ENCODE measurements around the gene NT5DC1. TPM values are rescaled to one million over a fixed set of nuclear protein-coding genes. Genes with fewer than 3 reads are reported as not detected.

The NT5DC1 gene
- total and polyA plus RNA-seq, 10 of the 15 experiments (the other 5 are each of a cell fraction or from before 2014, with no cell fraction given), result 40.8 to 140 (median 66.8) TPM

GRCh38 chr6:116210316-116210715 lies 109.7 kb downstream of the NT5DC1 start:
- no peaks in the 10 kb centered on the region for H3K79me2 ChIP-seq (ENCODE audit: control insufficient read depth, insufficient read depth, low read length)
- no peak overlapping the region for H2AFZ ChIP-seq (ENCODE audit: control insufficient read depth, low read depth, low read length)
- ChIA-PET SMC1A (ENCODE audit: uncharacterized antibody, unreplicated experiment) (interaction anchor here (0.9 to 1.4 kb wide), 5 partner anchors 22 to 102 kb away, joined by 3 read pairs; no protein-coding TSS in a partner anchor), POLR2A (interaction anchor here (1.0 kb wide), 1 partner anchor 44 kb away, joined by 3 read pairs; the partner anchor contains the start of gene TSPYL4), CTCF (interaction anchor here (0.7 to 5.0 kb wide), 5 partner anchors 7 to 353 kb away, joined by 3 to 45 read pairs (median 3); no protein-coding TSS in a partner anchor), RAD21 (ENCODE audit: unreplicated experiment) (interaction anchor here (2.4 kb wide), 1 partner anchor 8 kb away, joined by 7 read pairs; no protein-coding TSS in a partner anchor)
- ATAC-seq (no peak), FAIRE-seq (no peak), DNase-seq (ENCODE audit: low read depth, low spot score) (no peak)
- no peak overlapping the region for H3K9ac ChIP-seq (ENCODE audit: control insufficient read depth, insufficient read depth, low read length)
- no peak overlapping the region for H3K4me3 ChIP-seq
- H3K27me3 ChIP-seq (replicated peaks in 1 of 2; ENCODE audit: control insufficient read depth in 2 of 2, insufficient read depth in 2 of 2, low read length in 1 of 2), result no peaks in the 10 kb centered on the region
- no peaks in the 10 kb centered on the region for H3K4me1 ChIP-seq (ENCODE audit: control insufficient read depth, insufficient read depth, low read length)
- no peak overlapping the region for H3K27ac ChIP-seq (ENCODE audit: control insufficient read depth, insufficient read depth)
- H3K4me2 ChIP-seq (ENCODE audit: control insufficient read depth, insufficient read depth), result no peak overlapping the region
- no peaks in the 10 kb centered on the region for H3K9me3 ChIP-seq (replicated peaks; ENCODE audit: control insufficient read depth, insufficient read depth, low read length)
- peaks cover 0 to 5% of the 10 kb centered on the region in 2 experiments; a peak in 1 of 4 replicates for H3K36me3 ChIP-seq (ENCODE audit: control insufficient read depth in 2 of 2, insufficient read depth in 2 of 2, low read length in 1 of 2)
- 99% methylated on average over 5 of the region's 5 CpGs for WGBS (ENCODE audit: insufficient coverage, insufficient replicate concordance, low lambda C conversion rate, missing lambda C conversion rate)
- TF ChIP-seq ZZZ3 (IDR thresholded peaks at IDR 0.05; ENCODE audit: control insufficient read depth, insufficient read length, low read depth), result no peak
- TF ChIP-seq RUNX3 (IDR thresholded peaks at IDR 0.05; ENCODE audit: low read length), result no peak
- no peak for TF ChIP-seq GABPA (IDR thresholded peaks at IDR 0.05; ENCODE audit: low read depth)
- TF ChIP-seq HDAC6 (IDR thresholded peaks at IDR 0.05; ENCODE audit: unreplicated experiment), result no peak
- no peak for TF ChIP-seq ZNF592 (IDR thresholded peaks at IDR 0.05)
- TF ChIP-seq SPI1 (IDR thresholded peaks at IDR 0.05; ENCODE audit: borderline replicate concordance, insufficient read depth, low read depth, low read length), result no peak
- TF ChIP-seq CHD2 (IDR thresholded peaks at IDR 0.05; ENCODE audit: borderline replicate concordance, low read depth, low read length), result no peak
- TF ChIP-seq RELB (IDR thresholded peaks at IDR 0.05; ENCODE audit: low read depth), result no peak
- no peak for TF ChIP-seq MLLT1 (IDR thresholded peaks at IDR 0.05)
- no peak for TF ChIP-seq STAT3 (IDR thresholded peaks at IDR 0.05; ENCODE audit: low read depth, low read length)
- TF ChIP-seq WRNIP1 (IDR thresholded peaks at IDR 0.05; ENCODE audit: borderline replicate concordance, low read depth, low read length), result no peak
- TF ChIP-seq BCLAF1 (IDR thresholded peaks at IDR 0.05), result no peak
- TF ChIP-seq SUPT20H (IDR thresholded peaks at IDR 0.05; ENCODE audit: borderline replicate concordance, control insufficient read depth, low read depth, low read length), result no peak
- TF ChIP-seq RCOR1 (conservative IDR thresholded peaks at IDR 0.05; ENCODE audit: low read depth, low read length), result no peak
- no peaks in the 10 kb centered on the region for H4K20me1 ChIP-seq (ENCODE audit: control insufficient read depth, insufficient read depth)
- in situ Hi-C loops (cut with MboI) (no loop called here), intact Hi-C loops (cut with micrococcal nuclease; ENCODE audit: unreplicated experiment) (no loop called here)
- no TSS peak for BruUV-seq (replicated peaks)

All from GM12878 (cell line).